Small intestine (tissue), 7 donors: ENCODE measurements around the gene CEACAM5. TPM values are rescaled to one million over a fixed set of nuclear protein-coding genes. Genes with fewer than 3 reads are reported as not detected.

Source experiments
- DNase-seq, 2 donors: peaks; one replicate each; pipeline versions ENCODE4 v3.0.0 to v3.0.0-alpha.2; 2013
- FAIRE-seq: peaks from 2 replicates; lab custom pipeline; 2012; peaks lifted over from hg19 to GRCh38; lab: Jason Lieb, UNC
- H3K27ac ChIP-seq, 3 donors: one replicate each; pipeline ENCODE4 v1.5.1; 2013; ENCODE audit warnings: low read length in 2 of 3, mild to moderate bottlenecking in 2 of 3, control low read depth in 1 of 3, inconsistent platforms in 1 of 3, low read depth in 1 of 3, moderate library complexity in 1 of 3
- H3K27me3 ChIP-seq, 3 donors: one replicate each; pipeline ENCODE4 v1.6.1; 2013; ENCODE audit warnings: low read length in 3 of 3, inconsistent platforms in 1 of 3; ENCODE audit not compliant: control insufficient read depth in 3 of 3, insufficient read depth in 3 of 3
- H3K36me3 ChIP-seq, 3 donors: one replicate each; pipeline ENCODE4 v1.6.1; 2013; ENCODE audit warnings: low read length in 3 of 3, inconsistent platforms in 1 of 3, low read depth in 1 of 3, mild to moderate bottlenecking in 1 of 3, moderate library complexity in 1 of 3; ENCODE audit not compliant: control insufficient read depth in 3 of 3, insufficient read depth in 2 of 3
- H3K4me1 ChIP-seq, 3 donors: one replicate each; pipeline ENCODE4 v1.6.1; 2013; ENCODE audit warnings: low read length in 2 of 3, inconsistent platforms in 1 of 3, low read depth in 1 of 3, mild to moderate bottlenecking in 1 of 3, moderate library complexity in 1 of 3; ENCODE audit not compliant: control insufficient read depth in 3 of 3, insufficient read depth in 2 of 3
- H3K4me3 ChIP-seq, 3 donors: one replicate each; pipeline ENCODE4 v1.5.1; 2013; ENCODE audit warnings: low read length in 3 of 3, control low read depth in 1 of 3, inconsistent platforms in 1 of 3, low read depth in 1 of 3, mild to moderate bottlenecking in 1 of 3, moderate library complexity in 1 of 3
- H3K9me3 ChIP-seq, 2 donors: one replicate each; pipeline ENCODE4 v1.6.1; 2013; ENCODE audit warnings: low read depth in 1 of 2, low read length in 1 of 2; ENCODE audit not compliant: control insufficient read depth in 2 of 2, insufficient read depth in 1 of 2
- WGBS, 3 donors: extraction: QIAGEN DNeasy Blood & Tissue Kit; methylation state at CpG; one replicate each; pipeline ENCODE4 v1.1.7; 2013; 5-methylcytosine and 5-hydroxymethylcytosine counted together
- polyA plus RNA-seq, 4 donors: library from polyadenylated mRNA; stranded (reverse) in 3 of 4; unstranded in 1 of 4; fragments of 200-250 nt in 3 of 4; fragments of 120-200 nt in 1 of 4; gene quantifications; one replicate each; pipeline versions ENCODE4 v1.2.1 to v1.2.3, GENCODE V29; 2013
- donor health status: healthy with polysubstance abuse.
- donor health status: control.
- donor health status: control.
- donor health status: Bipolar disorder and iron deficiency.
- donor health status: healthy.

The CEACAM5 gene
- polyA plus RNA-seq, 4 donors = 2.7 to 47.5 (median 17.8) TPM

- Histone ChIP-seq H3K4me3 (peak overlapping the region in 2 of 3 donors; percentile 2 to 66), H3K27me3 (peaks cover 0 to 5% (median 0%) of the 10 kb centered on the region in 3 donors), H3K4me1 (no peaks in the 10 kb centered on the region), H3K27ac (no peak overlapping the region), H3K9me3 (no peaks in the 10 kb centered on the region), H3K36me3 (peaks cover 0 to 2% (median 0%) of the 10 kb centered on the region in 3 donors)
- FAIRE-seq = no peak
- 84 to 93% (median 85%) methylated on average over 8 of the region's 8 CpGs for WGBS, 3 donors
- no peak for DNase-seq
These were observed 1.7 kb downstream of the CEACAM5 start for GRCh38 chr19:41709951-41710645.

DNA sequence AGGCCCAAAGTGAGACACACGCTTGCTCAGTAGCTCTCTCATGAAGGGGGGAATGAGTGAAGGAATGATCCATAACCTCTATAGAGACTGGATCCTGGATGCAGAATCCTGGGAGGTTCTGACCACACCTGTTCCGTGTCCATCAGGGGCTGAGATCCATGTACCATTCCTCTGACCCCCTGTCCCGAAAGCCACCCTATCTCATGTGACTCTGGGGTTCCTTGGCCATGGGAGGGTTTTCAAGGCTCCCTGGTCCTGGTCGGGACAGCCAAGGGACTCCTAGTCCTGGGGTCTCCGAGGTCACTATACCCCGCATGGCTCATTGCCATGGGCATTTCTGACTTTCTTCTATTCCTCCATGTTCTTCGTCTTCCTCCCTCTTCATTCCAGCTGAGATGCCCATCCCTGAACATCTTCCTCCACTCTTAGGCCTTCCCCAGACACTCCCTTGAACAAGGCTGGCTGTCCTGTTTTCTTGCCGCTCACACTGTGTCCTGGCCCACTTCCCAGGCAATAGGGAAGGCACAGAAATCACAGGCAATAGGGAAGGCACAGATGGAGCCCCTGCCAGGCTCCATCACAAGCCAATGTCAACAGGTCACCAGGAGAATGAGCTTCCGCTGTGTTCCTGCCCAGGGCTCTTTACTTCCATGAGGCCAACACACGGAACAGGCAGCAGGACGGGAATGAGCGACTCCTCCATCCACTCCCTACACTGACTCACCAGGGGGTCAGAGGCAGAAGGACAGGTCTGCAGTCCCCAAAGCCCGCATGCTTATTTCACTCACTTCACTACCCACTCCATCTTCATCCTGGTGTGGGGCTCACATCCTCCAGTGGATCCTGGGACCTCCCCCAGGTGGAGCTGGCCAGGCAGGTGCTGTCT lies 3.2 kb downstream of the CEACAM5 start:
- 84 to 91% (median 87%) methylated on average over 13 of the region's 13 CpGs for WGBS, 3 donors
- no peaks in the 10 kb centered on the region for H3K9me3 ChIP-seq
- H3K27me3 ChIP-seq = peaks cover 0 to 4% (median 3%) of the 10 kb centered on the region in 3 donors
- H3K4me1 ChIP-seq = no peaks in the 10 kb centered on the region
- H3K4me3 ChIP-seq = peak overlapping the region in 1 of 3 donors; percentile 35
- no peak for DNase-seq
- FAIRE-seq = no peak
- H3K36me3 ChIP-seq = peaks cover 0 to 2% (median 0%) of the 10 kb centered on the region in 3 donors
- no peak overlapping the region for H3K27ac ChIP-seq

- peaks cover 0 to 2% (median 0%) of the 10 kb centered on the region in 3 donors for H3K36me3 ChIP-seq
- FAIRE-seq (no peak), DNase-seq (no peak)
- no peak overlapping the region for H3K27ac ChIP-seq
- H3K4me3 ChIP-seq = no peak overlapping the region
- no peaks in the 10 kb centered on the region for H3K4me1 ChIP-seq
- WGBS, 3 donors = 82 to 83% (median 83%) methylated on average over 5 of the region's 5 CpGs
- no peaks in the 10 kb centered on the region for H3K9me3 ChIP-seq
- H3K27me3 ChIP-seq = peaks cover 0 to 3% (median 3%) of the 10 kb centered on the region in 3 donors
These were observed 6.2 kb downstream of the CEACAM5 start for GRCh38 chr19:41714598-41714997.

DNA sequence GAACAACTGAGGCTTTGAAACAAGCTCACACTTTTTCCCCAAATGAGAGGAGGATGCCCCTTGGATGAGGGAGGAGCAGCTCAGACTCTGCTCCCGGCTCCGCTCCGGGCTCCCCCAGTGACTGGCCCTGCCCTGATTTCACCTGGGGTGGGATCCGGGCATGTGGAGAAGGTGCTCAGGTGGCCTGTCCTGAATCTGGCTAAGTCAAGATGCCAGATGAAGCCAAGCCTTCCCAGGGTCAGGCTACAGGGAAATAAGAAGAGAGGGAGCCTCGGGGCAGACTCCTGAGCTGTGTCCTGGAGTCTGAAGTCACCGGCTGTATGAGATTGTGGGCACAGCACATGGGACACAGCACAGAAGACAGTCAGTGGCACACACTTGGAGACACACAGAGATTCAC lies 10.3 kb downstream of the CEACAM5 start:
- H3K4me1 ChIP-seq = no peaks in the 10 kb centered on the region
- H3K27me3 ChIP-seq = peaks cover 0 to 3% (median 3%) of the 10 kb centered on the region in 3 donors
- WGBS, 3 donors = 82 to 85% (median 85%) methylated on average over 6 of the region's 6 CpGs

DNA sequence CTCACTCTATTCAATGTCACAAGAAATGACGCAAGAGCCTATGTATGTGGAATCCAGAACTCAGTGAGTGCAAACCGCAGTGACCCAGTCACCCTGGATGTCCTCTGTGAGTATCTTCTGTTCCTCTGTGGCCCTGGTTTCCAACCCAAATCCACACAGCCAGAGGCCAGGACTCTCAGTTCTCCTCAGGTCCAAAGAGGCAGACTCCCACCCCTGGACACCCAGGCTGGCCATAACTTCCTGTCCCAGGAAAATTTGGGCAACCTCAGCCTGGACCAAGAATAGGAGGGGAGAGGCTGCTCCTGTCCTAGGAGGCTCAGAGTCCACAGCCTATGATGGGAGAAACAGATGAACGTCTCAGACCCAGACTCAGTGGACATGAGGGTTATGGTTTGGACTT lies 11.7 kb downstream of the CEACAM5 start:
- 88 to 91% (median 90%) methylated on average over 3 of the region's 3 CpGs for WGBS, 3 donors
- FAIRE-seq (no peak), DNase-seq (no peak)
- no peak overlapping the region for H3K4me3 ChIP-seq
- no peaks in the 10 kb centered on the region for H3K9me3 ChIP-seq
- peaks cover 0 to 2% (median 0%) of the 10 kb centered on the region in 3 donors for H3K36me3 ChIP-seq
- H3K4me1 ChIP-seq = no peaks in the 10 kb centered on the region
- H3K27ac ChIP-seq = no peak overlapping the region
- H3K27me3 ChIP-seq = peaks cover 0 to 3% (median 1%) of the 10 kb centered on the region in 3 donors

More for the DNA sequence above, 10.3 kb downstream of the CEACAM5 start:
- H3K27ac ChIP-seq = no peak overlapping the region
- DNase-seq (no peak), FAIRE-seq (no peak)
- H3K9me3 ChIP-seq = no peaks in the 10 kb centered on the region
- H3K4me3 ChIP-seq = no peak overlapping the region
- peaks cover 0 to 2% (median 0%) of the 10 kb centered on the region in 3 donors for H3K36me3 ChIP-seq

- 52 to 75% (median 73%) methylated on average over 5 of the region's 5 CpGs for WGBS, 3 donors
- H3K4me1 ChIP-seq = peaks cover 0 to 2% (median 0%) of the 10 kb centered on the region in 3 donors
- H3K9me3 ChIP-seq = no peaks in the 10 kb centered on the region
- no peak overlapping the region for H3K4me3 ChIP-seq
- DNase-seq (no peak), FAIRE-seq (no peak)
- no peaks in the 10 kb centered on the region for H3K27me3 ChIP-seq
- no peak overlapping the region for H3K27ac ChIP-seq
- peaks cover 0 to 2% (median 0%) of the 10 kb centered on the region in 3 donors for H3K36me3 ChIP-seq
These were observed 18.1 kb downstream of the CEACAM5 start for GRCh38 chr19:41726493-41726892.

- FAIRE-seq (no peak), DNase-seq (no peak)
- peaks cover 0 to 32% (median 2%) of the 10 kb centered on the region in 3 donors for H3K4me1 ChIP-seq
- peak overlapping the region in 2 of 3 donors; percentile 92 to 96 for H3K27ac ChIP-seq
- WGBS, 3 donors = 18 to 56% (median 35%) methylated on average over 4 of the region's 4 CpGs
- no peaks in the 10 kb centered on the region for H3K27me3 ChIP-seq
- H3K36me3 ChIP-seq = no peaks in the 10 kb centered on the region
- H3K9me3 ChIP-seq = no peaks in the 10 kb centered on the region
- no peak overlapping the region for H3K4me3 ChIP-seq
These were observed 25.7 kb downstream of the CEACAM5 start for GRCh38 chr19:41734156-41734555.

DNA sequence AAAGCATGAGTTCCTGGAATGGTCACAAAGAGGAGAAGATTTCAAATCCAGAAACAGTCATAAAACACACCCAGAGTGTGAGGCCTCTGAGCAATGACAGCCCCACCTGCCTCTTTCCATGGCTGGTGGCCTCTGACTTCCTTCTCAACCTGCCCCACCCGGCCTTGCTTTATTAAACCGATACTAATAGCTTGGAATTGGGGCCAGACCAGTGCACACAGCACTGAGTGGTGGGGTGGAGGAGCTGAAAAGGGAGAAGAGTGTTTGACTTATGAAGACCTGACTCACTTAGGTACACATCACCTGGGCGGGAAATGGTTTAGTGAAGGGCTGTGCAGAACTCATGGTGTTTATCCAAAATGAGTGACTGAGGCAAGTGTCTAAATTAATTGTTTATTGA lies 26.2 kb downstream of the CEACAM5 start:
- 6 to 56% (median 35%) methylated on average over 3 of the region's 3 CpGs for WGBS, 3 donors
- FAIRE-seq = no peak
- H3K27ac ChIP-seq = peak overlapping the region; percentile 17 to 96 (median 92)
- no peaks in the 10 kb centered on the region for H3K36me3 ChIP-seq
- H3K4me3 ChIP-seq = no peak overlapping the region
- H3K4me1 ChIP-seq = peaks cover 0 to 36% (median 2%) of the 10 kb centered on the region in 3 donors
- H3K27me3 ChIP-seq = no peaks in the 10 kb centered on the region
- peak; percentile 92 for DNase-seq
- H3K9me3 ChIP-seq = no peaks in the 10 kb centered on the region
